ENCODE measurements around the gene TMEM203.

TMEM203 gene

DNA sequence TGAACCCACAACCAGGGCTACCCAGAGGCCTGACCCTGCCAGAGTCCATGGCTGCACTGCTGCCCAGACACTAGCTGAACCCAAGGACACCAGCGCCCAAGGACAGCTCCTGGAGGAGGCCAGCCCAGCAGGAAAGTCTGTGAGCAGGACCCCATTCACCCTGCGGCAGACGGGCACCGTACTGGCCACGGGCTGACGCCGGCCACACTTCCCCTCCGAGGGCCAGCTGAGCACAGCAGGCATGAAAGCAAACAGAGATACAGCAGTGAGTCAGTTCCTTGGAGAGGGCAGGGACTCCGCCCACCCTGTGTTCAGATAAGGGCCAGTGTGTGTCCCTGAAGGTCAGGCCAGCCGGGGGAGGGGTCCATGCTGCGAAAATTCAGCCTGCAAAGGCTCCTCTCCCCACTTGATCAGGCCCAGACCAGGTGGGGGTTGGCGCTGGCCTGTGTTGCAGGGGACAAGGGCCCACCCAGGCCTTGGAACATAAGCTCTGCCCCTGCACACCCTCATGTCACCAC lies 13.4 kb upstream of the TMEM203 start:
- no peak for DNase-seq (ENCODE audit: low read depth)

DNA sequence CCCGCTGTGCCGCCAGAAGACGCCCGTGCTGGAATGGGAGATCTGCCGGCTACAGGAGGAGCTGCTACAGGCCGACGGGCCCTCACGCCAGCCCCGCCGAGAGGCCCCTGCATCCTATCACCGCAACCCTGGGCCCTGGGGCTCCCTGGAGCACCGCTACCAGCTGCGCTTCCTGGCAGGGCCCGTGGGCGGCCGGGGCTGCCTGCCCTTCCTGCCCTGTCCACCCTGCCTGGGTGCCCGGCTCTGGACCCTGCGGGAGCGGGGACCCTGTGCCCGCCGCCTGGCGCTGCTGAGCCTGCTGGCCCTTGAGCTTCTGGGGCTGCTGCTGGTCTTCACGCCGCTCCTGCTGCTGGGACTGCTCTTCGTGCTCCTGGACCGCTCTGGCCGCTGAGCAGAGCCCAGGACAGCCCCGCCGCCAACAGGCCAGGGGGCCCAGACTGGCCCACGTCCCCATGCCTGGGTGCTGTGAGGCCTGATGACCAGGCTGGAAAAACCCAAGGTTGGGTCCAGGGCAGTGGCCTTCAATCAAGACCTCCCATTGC lies 12.8 kb upstream of the TMEM203 start:
- DNase-seq (ENCODE audit: low read depth) = no peak

DNA sequence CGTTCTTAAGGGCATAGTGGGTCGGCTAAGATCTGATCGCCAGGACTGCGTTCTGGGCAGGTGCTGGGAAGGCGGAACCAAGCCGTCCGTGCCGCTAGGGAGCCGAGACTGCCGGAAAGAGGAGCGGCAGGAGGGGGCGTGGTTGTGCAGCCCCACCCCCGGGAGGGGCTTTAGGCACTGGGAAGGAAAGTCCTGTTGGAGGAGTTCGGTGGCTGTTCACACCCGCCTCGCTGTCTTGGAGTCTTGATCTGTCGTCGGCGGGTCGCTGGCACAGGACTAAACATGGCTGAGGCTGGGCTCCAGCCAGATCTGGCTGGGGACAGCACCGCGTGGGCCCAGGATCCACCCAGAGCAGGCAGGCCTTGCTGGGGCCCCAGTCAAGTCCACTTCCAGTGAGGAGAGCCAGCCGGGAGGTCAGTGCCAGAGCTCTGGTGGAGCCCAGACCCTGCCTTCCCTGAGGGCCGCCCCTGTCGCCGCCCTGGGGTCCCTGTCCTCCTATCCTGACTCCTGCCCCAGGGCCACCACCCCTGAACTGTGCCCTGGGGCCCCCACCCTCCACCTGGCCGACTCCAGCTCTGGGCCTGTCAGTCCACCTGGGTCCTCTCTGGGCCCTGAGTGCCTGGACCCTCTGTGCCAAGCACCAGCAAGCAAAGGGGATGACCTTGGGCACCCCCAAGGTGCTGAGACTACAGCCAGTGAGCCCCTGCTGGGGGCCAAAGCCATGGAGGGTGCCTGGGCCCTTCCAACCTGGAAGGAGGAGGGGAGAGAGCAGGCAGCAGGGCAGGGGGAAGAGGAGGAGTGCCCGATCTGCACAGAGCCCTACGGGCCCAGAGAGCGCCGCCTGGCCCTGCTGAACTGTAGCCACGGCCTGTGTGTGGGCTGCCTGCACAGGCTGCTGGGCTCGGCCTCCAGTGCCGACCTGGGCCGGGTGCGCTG lies 12.1 kb upstream of the TMEM203 start:
- DNase-seq (ENCODE audit: low read depth) = no peak

DNA sequence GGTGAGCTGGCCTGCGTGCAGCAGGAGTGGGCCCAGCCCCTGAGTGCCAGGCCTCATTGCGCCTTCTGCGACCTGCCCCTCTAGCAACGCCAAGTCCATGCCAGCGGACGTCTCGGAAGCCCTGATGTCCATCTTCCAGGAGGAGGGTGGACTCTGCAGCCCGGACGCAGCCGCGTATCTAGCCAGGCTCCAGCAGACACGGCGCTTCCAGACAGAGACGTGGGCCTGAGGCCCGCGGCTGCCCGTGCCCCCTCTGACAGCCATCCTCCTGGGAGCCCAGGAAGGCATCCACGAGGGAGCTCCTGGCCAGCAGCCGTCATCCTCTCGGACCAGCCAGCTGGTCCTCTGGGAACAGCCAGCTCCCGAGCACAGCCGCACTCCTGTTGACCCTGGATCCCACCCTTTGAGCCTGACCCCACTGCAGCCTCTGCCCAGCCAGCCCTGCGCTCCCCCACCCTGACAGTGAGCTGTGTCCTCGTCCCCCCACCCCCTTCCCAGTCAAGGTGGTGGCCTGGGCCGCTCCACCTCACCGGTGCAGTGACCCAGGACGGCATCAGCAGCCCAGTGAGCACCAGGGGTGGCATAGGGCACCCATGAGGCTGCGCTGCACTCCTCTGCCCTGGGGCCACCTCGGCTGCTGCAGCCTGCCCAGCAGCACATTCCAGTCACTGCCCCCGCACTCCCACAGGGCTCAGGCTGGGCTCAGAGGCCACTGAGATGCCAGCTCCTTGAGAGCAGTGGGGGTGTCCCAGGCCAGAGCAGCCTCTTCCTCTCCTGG lies 10.9 kb upstream of the TMEM203 start:
- DNase-seq (ENCODE audit: low read depth) = no peak

DNA sequence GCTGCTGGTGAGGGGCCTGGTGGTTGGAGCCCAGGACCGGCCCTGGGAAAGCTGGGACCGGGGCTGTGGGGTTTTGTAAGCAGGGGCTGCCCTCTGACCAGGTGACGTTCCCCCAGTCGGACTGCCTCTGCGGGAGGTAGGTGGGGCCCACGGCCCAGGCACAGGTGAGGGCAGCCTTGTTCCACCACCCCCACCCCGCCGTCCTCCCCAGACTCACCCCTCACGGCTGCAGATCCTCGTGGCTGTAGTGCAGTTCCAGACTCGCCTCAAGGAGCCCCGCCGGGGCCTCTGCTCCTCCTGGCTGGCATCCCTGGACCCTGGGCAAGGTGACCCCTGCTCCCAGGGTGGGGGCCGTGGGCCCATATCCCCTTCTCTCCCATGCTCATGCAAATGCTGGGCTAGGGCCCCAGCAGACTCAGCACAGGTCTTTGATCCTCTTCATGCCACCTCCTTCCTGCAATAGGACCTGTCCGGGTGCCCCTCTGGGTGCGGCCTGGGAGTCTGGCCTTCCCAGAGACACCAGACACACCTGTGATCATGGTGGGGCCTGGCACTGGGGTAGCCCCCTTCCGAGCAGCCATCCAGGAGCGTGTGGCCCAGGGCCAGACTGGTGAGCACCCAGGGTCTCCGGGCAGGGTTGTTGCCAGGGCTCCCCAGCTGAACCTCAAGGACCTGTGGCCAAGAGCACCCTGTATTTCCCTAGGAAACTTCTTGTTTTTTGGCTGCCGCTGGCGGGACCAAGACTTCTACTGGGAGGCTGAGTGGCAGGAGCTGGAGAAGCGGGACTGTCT lies 9.9 kb upstream of the TMEM203 start:
- no peak for DNase-seq (ENCODE audit: low read depth)

DNA sequence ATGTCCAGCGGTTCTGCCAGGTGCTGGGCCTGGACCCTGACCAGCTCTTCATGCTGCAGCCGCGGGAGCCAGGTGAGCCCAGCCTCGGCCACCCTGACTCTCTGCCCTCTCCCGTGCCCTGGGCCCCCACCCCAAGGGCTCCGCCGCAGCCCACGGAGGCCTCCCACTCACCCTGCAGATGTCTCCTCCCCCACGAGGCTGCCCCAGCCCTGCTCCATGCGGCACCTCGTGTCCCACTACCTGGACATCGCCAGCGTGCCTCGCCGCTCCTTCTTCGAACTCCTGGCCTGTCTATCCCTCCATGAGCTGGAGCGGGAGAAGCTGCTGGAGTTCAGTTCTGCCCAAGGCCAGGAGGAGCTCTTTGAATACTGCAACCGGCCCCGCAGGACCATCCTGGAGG lies 9.2 kb upstream of the TMEM203 start:
- no peak for DNase-seq (ENCODE audit: low read depth)

DNA sequence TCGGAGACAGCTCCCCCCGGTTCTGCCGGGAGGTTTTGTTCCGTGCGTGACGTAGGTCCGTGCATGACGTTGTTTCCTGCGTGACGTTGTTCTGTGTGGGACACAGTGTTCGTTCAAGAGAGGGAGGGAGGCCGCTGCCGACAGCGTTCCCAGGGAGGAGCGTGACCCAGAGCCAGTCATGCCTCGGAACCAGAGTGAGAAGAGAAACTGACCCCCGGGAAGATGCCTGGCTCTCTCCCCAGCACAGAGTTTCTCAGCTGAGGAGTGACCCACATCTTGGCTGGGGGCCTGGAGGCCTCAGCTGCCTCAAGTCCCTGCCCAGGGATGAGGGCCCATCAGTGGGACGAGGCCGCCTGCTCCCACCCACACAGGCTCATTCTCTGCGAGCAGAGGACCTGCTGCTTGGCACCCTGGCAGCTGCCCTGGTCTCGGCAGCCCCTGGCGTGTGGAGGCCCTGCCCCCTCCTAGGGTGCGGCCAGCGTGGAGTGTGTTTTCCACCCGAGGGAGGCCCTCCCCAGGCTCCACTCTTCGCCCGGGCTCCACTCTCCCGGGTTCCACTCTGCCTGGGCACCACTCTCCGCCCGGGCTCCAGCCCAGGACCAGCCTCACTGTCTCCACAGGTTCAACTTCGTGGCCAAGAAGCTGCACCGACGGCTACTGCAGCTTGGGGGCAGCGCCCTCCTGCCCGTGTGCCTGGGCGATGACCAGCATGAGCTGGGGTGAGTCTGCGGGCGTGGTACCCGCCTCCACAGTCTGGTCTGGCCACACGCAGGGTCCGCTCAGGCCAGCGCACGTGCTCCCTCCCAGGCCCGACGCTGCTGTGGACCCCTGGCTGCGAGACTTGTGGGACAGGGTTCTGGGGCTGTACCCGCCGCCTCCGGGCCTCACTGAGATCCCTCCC lies 8.0 kb upstream of the TMEM203 start:
- DNase-seq (ENCODE audit: low read depth) = no peak

DNA sequence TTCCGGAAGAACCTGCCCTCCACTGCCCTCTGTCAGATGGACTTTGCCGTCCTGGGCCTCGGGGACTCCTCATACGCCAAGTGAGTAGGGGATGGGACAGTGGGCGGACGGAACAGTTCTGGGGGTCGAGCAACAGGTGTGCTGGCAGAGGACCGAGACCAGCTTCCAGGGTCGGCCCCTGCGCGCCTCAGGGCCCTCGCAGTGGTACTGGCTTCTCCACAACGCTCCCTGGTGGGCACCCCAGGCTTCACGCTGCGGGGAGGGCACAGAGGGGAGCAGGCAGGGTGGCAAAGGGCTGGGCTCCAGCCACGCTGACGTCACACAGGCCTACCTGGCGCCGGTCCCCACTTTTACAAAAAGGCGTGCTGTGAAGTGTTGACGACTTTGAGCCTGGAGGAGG lies 7.1 kb upstream of the TMEM203 start:
- DNase-seq (ENCODE audit: low read depth) = no peak

DNA sequence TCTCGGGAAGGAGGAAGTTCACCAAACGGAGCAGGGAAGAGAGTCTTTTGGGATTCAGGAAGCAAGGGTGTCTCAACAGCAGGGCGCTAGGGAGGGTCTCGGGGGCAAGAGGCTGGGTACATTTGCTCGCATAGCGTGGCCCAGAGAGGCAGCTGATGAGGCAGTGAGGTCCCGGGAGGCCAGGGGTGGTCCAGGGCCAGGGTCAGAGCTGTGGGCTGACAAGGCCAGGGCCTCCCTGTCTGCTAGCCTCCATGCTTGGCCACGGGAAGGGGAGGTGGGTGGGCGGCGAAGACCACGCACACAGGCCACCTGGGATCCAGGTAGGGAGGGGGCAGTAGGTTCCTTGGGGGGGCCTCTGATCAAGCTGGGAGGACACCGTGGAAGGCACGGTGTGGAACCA lies 6.1 kb upstream of the TMEM203 start:
- no peak for DNase-seq (ENCODE audit: low read depth)

DNA sequence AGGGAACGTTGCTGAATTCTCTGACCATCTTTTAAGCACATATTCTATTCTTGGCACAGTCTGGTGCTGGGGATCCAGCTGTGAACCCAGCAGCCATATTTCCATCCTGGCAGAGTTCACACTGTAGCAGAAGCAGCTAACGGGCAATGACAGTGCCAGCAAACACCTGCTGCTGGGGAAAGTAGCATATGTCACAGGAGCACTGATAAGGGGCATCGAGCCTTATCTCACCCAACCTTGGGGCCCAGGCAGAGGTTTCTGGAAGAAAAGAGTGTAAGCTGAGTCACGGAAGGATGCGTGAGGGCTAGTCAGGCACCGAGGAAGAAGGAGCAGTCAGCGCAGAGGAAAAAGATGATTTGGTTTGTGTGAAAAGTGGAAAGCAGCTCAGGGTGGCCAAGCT lies 1.2 kb upstream of the TMEM203 start:
- no peak for DNase-seq (ENCODE audit: low read depth)

DNA sequence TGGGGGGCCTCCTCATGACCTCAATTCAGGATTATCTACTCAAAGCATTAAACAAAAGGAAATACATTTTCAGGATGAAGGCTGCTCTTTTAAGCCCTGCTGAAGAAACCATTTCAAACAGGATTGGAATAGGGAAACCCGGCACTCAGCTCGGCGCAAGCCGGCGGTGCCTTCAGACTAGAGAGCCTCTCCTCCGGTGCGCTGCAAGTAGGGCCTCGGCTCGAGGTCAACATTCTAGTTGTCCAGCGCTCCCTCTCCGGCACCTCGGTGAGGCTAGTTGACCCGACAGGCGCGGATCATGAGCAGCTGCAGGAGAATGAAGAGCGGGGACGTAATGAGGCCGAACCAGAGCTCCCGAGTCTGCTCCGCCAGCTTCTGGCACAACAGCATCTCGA lies 720 bp downstream of the TMEM203 start:
- no peak for DNase-seq (ENCODE audit: low read depth)

DNA sequence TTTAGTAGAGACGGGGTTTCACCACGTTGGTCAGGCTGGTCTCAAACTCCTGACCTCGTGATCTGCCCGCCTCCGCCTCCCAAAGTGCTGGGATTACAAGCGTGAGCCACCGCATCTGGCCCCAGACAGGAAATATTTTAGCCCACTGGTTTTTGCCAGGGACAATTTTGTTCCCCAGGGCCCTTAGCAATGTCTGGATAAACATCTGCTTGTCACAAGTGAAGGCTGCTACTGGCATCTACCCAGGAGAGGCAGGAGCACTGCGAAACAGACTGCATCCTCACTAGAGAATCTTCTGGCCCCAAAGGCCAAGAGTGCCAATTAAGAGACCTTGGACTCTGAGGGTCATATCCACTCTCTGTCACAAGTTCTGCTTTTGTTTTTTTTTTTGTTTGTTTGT lies 2.5 kb downstream of the TMEM203 start:
- no peak for DNase-seq (ENCODE audit: low read depth)

DNA sequence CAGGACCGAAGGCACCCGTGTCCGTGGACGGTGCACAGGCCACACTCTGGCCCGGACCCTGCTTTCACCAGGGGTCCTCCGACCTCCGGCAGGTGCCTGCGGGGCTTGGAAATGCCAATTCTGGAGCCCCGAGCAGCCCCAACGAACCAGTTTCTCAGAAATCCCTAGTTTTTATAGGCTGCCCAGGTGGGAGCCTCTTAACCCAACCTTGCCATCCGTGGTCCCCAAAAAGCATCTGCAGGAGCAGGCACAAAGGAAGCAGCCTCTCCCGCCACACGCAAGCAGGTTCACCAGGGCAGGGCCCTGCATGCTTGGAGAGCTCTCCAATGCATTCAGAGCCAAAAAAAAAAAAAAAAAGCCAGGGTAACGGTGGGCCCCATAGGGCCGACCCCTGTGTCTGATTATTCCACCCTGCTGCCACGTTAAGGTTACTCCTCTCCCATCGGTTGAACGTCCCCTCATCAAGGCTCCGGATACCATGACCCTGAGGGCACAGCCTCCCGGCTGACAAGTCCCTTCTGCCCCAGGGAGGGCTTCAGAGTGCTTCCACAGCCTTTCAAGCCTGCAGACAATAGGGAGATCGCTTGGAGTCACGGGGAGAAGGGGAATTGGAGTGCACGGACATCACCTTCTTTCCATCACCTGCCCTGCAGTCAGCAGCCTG lies 4.1 kb downstream of the TMEM203 start:
- no peak for DNase-seq (ENCODE audit: low read depth)

DNA sequence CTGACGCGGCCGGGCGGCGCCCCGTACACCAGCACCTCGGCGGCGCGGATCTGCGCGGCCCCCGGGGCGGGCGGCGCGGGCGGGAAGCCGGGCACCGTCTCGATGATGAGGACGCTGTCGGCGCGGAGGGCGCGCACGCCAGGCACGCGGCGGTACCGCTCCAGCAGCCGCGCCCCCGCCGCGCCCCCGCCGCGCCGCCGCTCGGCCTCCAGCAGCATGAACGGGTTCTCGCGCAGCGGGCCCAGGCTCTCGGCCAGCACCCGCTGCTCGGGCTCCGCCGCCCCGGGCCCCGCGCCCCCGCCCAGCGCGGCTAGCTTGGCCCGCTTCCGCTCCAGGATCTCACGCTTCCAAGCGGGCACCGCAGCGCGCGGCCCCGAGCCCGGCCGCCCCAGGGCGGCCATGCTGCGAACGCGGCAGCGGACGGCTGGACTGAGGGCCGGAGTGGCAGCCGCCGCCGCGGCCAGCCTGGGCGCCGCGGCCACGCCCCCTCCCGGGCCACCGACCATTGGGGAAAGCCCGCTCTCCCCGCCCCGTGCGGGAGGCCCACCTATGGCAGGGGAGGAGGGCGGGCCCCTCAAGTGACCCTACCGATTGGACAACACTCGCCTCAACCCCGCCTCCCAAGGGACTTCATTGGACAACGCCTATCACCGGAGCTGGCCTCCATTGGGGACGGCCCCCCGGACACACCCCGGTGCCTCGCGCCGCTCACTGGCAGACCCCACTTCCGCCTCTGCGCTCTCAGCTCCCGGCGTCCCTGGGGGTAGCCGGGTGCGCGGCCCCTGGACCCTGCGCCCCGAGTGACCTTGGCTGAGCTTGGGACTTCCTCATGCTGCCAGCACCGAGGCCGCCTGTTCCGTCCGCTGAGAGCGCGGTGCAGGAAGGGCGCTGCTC lies 4.9 kb downstream of the TMEM203 start, which contains the start of gene TPRN:
Gene TPRN (minus strand): TSS at position 431 of the 894 bp plus-strand sequence. CDS start 30 bp downstream, at position 401.
- DNase-seq (ENCODE audit: low read depth) = peak; percentile 97

DNA sequence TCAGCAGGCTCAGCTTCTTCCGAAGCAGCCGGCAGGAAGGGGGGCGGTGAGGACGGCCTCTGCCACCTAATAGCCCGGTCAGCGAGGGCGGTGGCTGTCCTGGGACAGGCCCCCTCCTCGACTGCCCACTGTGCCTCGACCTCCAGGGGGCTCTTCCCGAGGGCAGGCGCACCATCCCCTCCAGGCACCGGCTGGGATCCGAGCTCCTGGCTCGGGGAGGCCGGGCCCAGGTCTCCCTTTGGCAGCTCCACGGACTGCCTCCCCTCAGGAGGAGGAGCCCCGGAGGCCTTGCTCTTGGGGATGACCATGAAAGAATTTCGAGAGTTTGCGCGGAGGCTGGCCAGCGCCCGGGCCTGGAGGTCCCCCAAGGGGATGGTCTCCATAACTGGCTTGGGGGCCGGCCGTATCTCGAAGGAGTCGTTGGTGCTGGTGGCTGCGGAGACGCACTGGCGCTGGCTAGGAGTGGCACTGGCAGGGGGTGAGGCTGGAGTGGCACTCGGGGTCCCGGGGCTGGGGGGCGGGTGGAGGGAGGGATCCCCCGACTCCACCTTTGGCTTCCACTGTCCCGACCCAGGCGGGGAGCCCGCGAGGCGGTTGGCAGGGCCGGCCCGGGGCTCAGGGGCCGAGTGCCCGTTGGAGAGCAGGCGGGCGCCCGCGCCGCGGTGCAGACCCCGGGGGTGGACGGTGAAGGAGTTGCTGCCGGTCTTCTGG lies 5.9 kb downstream of the TMEM203 start:
- no peak for DNase-seq (ENCODE audit: low read depth)

DNA sequence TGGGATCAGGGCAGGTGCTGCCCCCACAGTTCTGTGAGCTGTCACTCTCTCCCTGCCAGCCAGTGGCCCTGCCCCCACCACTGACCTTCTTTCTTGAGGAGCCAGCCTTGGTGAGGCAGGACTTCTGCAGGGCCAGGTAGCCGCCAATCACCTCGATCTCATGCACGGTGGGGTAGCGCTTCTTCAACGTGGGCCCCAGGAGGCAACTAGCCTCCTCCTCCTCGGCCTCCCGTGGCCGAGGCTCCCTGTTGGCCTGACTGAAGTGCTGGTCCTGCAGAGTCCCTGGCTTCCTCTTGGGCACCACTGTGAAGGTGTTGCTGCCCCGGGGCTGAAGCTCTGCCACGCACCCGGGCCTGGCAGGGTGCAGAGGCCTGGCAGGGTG lies 6.6 kb downstream of the TMEM203 start:
- DNase-seq (ENCODE audit: low read depth) = no peak

DNA sequence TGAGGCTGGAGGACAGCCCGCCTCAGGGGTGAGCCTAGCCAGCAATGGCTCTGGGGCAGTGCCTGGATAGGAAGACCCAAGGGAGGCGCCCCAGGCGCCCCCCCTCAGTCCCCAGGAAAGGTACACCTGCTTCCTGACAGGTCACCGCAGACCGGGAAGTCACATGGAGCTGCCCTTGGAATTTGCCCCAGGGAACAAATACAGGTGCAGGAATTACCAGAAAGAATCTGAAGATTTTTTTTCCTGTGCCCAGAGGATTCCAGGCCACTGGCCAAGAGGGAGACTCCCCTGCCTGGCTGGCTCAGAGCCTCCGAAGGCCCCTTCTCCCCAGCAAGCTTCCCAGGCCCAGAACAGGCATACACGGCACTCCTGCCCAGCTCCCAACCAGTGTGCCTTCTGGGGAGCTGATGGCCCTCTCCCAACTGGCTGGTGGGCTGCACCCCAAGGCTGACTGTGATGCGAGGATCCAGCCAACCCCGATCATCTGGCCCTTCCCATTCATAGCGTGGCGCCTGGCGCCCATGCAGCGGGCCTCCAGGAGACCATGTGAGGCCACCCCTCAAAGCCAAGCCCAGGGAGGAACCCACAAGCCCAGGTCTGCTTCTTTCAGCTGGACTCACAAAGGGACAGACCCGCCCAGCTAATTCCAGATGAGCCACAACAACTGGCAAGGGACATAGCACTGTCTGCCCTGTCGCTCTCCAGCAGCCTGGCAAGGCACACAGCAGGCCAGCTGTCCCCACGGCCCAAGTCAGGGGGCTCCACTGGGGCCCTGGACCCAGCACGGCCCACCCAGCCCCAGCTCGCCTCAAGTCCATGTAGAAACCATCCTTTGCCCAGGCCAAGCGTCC lies 7.2 kb downstream of the TMEM203 start:
- DNase-seq (ENCODE audit: low read depth) = no peak

Measured in stimulated activated CD8-positive, alpha-beta memory T cell treated with anti-CD3 and anti-CD28 coated beads, Interleukin-12 subunit alpha, Interleukin-12 subunit beta, amount 100 ng/mL, for 1 hour (primary cell).